Measurements from ENCODE around the gene DUS1L. TPM values are rescaled to one million over a fixed set of nuclear protein-coding genes. Genes with fewer than 3 reads are reported as not detected.

Gene DUS1L
- total RNA-seq, 1 experiment from 2014 or later: 176 TPM

GRCh38 chr17:82097184-82097918 lies 31.7 kb upstream of the DUS1L start:
- DNase-seq (ENCODE audit: low read depth, low spot score) (no peak), ATAC-seq (peak; percentile 1; the same call in 1 of the 2 replicates)
- H3K9me3 ChIP-seq (ENCODE audit: control insufficient read depth in 1 of 2, insufficient read depth in 1 of 2, low read depth in 1 of 2, low read length in 2 of 2): no peaks in the 10 kb centered on the region

More at GRCh38 chr17:82097184-82097918, 31.7 kb upstream of the DUS1L start:
- ChIA-PET POLR2A (interaction anchor here (0.5 to 1.9 kb wide), 6 partner anchors 9 to 195 kb away, joined by 4 to 11 read pairs (median 4); partner anchors contain the start of gene DCXR), CTCF (interaction anchor here (1.0 to 1.5 kb wide), 4 partner anchors 9 to 109 kb away, joined by 3 to 9 read pairs (median 4); partner anchors contain the start of genes DCXR and RAC3), RAD21 (ENCODE audit: low non-redundant PET in 1 of 2, low total read pairs in 2 of 2, uncharacterized antibody in 2 of 2, unreplicated experiment in 2 of 2) (no interaction called here)
- intact Hi-C loops (cut with micrococcal nuclease): no loop called here
- peaks cover 35 to 56% of the 10 kb centered on the region in 2 experiments for H3K36me3 ChIP-seq (ENCODE audit: control insufficient read depth in 1 of 2, insufficient read depth in 2 of 2, low read length in 2 of 2)
- peaks cover 5% of the 10 kb centered on the region; the same call in 1 of the 2 replicates for H4K20me1 ChIP-seq (ENCODE audit: insufficient read depth)
- H3K27ac ChIP-seq (ENCODE audit: low read depth, low read length): peak overlapping the region; percentile 99
- TF ChIP-seq EZH2 (IDR thresholded peaks at IDR 0.05) (no peak), EGR1 (IDR thresholded peaks at IDR 0.05; ENCODE audit: low read depth) (no peak), ZFX (IDR thresholded peaks at IDR 0.05) (peak; percentile 99; the same call in 1 of the 2 replicates), CTCF (IDR thresholded peaks at IDR 0.05 in 2 of 3, conservative IDR thresholded peaks at IDR 0.05 in 1 of 3; ENCODE audit: borderline replicate concordance in 1 of 3, insufficient read depth in 1 of 3, low read depth in 2 of 3, low read length in 2 of 3) (no peak), SIN3A (IDR thresholded peaks at IDR 0.05; ENCODE audit: low read depth) (no peak), POLR2AphosphoS5 (IDR thresholded peaks at IDR 0.05; ENCODE audit: low read depth, low read length) (peak; percentile 39), JUND (IDR thresholded peaks at IDR 0.05) (no peak)
- peaks cover 21 to 50% of the 10 kb centered on the region in 2 experiments for H3K4me1 ChIP-seq (ENCODE audit: control insufficient read depth in 1 of 2, insufficient read depth in 2 of 2, low read length in 2 of 2)
- H3K4me3 ChIP-seq (replicated peaks in 1 of 2; ENCODE audit: low read depth in 1 of 2, low read length in 2 of 2): peak overlapping the region; percentile 82 to 93
- H3K9me2 ChIP-seq (ENCODE audit: insufficient read depth): no peaks in the 10 kb centered on the region
- peak overlapping the region; percentile 96 for H3K9ac ChIP-seq (ENCODE audit: low read length)
- H3K27me3 ChIP-seq (ENCODE audit: insufficient read depth, low read length): no peaks in the 10 kb centered on the region
- H3K79me2 ChIP-seq (ENCODE audit: insufficient read depth, low read length): peaks cover 64% of the 10 kb centered on the region
- no TSS peak for BruUV-seq (replicated peaks)
- H3K4me2 ChIP-seq (ENCODE audit: low read length): peak overlapping the region; percentile 94
- no peak overlapping the region for H2AFZ ChIP-seq (ENCODE audit: low read depth, low read length, poor library complexity, severe bottlenecking)
